ENCODE measurements around the gene SPIRE2.

DNA sequence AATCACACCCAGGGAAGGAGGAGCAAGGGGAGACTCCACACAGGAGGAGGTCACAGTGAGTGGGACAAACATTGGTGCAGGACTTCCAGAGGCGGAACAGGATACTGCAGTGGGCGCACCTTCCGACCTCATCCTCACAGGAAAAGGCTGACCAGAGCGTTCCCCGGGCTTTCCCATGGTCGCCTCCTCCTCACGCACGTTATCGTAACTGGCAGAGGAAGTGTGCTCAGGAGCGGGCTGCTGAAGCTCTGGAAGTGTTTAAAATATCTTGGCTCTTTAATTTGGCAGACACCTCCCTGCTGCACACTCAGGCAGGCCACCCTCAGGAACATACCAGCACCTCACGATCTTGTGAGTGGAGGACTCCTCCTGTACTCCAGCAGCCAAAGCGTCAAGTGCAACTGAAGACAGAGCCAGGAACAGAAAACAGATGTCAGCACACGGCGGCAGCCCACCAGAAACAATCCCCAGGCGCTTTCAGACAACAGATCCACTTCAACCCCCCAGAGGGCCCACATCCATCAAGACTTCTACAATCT is 29.4 kb upstream of the SPIRE2 start:
- TF ChIP-seq, protein P1, sequence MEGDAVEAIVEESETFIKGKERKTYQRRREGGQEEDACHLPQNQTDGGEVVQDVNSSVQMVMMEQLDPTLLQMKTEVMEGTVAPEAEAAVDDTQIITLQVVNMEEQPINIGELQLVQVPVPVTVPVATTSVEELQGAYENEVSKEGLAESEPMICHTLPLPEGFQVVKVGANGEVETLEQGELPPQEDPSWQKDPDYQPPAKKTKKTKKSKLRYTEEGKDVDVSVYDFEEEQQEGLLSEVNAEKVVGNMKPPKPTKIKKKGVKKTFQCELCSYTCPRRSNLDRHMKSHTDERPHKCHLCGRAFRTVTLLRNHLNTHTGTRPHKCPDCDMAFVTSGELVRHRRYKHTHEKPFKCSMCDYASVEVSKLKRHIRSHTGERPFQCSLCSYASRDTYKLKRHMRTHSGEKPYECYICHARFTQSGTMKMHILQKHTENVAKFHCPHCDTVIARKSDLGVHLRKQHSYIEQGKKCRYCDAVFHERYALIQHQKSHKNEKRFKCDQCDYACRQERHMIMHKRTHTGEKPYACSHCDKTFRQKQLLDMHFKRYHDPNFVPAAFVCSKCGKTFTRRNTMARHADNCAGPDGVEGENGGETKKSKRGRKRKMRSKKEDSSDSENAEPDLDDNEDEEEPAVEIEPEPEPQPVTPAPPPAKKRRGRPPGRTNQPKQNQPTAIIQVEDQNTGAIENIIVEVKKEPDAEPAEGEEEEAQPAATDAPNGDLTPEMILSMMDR (IDR thresholded peaks at IDR 0.05): no peak
- TF ChIP-seq EZH2 (IDR thresholded peaks at IDR 0.05; ENCODE audit: borderline replicate concordance, insufficient read depth, low read depth, low read length, poor library complexity, severe bottlenecking): no peak
